Epidermal melanocyte (primary cell): ENCODE results near the gene ANKRD40.

Source experiments
- DNase-seq: peaks from one replicate; pipeline ENCODE4 v3.0.0; 2011; ENCODE audit warnings: low spot score; ENCODE audit not compliant: insufficient read length

ANKRD40 gene

DNA sequence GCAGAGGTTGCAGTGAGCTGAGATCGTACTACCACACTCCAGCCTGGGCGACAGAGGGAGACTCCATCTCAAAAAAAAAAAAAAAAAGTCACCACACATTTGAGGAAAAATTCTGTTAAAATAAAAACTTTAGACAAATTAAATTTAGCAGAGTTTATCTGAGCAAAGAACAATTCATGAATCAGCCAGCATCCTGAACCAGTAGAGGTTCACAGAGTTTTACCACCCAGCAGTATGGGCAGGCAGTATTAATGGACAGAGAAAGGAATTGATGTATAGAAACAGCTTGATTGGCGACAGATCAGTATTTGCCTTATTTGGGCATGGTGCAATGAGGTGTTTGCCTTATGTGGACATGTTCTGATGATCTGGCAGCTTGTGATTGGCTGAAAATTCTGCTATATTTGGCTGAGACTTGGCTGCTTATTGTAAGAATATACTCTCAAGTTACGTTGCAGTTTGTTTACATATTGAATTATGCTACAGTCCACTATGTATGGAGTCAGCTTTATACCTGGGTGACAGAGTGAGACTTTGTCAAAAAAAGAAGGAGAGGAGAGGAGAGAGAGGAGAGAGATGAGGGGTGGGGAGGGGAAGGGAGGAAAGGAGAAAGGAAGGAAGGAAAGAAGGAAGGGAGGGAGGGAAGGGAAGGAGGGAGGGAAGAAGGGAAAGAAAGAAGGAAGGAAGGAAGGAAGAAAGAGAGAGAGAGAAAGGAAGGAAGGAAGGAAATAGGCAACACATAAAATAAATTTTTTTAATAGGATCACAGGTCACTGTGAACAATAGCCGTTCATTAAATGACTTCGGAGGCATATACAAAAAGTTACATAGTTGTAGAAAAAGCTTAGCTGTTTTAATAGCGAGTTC, 58.4 kb downstream of the ANKRD40 start:
- DNase-seq, result no peak

DNA sequence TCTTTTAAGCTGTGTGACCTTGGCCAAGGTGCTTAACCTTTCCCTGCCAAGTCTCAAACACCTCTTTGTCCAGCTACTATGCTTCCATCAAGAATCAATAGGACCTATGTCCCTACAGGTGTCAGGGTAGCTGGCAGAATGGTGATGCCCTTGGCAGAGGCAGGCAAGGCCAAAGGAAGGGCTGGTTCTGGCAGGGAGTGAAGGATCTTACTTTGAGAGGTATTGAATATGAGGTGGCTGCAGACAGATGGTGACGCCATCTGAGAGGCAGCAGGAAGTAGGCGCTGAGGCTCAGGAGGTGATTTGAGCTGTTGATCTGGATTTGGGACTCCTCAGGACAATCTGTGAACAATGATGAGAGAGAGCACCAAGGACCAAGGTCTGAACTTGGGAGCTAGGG, 60.5 kb downstream of the ANKRD40 start:
- no peak for DNase-seq

DNA sequence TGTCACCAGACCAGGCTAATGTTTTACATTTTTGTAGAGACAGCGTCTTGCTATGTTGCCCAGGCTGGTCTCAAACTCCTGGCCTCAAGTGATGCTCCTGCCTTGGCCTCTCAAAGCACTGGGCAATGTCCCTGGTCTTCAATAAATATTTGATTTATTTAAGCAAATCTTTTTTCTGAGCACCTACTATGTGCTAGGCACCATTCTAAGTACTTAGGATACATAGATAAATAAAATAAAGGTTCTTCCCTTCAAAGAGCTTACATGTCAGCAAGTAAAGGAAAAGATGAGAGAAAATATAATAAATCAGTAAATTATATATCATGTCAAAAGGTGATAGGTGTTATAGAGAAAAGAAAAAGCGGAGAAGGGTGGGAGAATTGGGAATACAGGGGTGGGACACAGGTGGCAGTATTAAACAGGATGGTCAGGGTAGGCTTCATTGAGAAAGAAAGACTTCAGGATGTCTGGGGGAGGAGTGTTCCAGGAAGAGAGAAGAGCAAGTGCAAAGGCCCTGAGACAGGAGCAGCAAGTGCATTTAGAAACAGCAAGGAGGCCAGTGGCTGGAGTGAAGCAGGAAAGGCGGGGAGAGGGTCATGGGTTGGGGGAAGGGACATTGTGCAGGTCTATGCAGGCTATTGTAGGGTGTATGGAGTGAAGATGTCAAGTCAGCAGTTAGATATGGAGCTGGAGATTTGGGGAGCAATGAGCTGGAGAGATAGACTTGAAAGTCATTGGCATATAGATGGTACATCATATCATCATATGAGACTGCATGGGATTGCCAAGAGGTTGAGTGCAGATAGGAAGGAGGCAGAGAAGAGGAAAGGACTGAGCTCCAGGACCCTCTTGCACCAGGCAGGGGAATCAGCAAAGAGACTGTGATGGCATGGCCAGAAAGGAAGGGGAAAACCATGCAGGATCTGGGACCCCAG, 61.7 kb downstream of the ANKRD40 start:
- DNase-seq, result no peak
